Breast epithelium (tissue), 4 donors: ENCODE measurements around the gene KCTD8. TPM values are rescaled to one million over a fixed set of nuclear protein-coding genes. Genes with fewer than 3 reads are reported as not detected.

Source experiments
- DNase-seq, 2 donors: peaks; one replicate each; pipeline ENCODE4 v3.0.0-alpha.2; 2019; ENCODE audit warnings: low spot score in 2 of 2
- H3K27ac ChIP-seq, 2 donors: fragments of 200-600 bp; sonication (generic) in 1 of 2; one replicate each; pipeline ENCODE4 v1.5.1; 2016 to 2019; ENCODE audit warnings: mild to moderate bottlenecking in 1 of 2
- H3K27me3 ChIP-seq, 2 donors: fragments of 200-600 bp; sonication (generic) in 1 of 2; one replicate each; pipeline versions ENCODE4 v1.5.1 to v1.6.0; 2017 to 2019; ENCODE audit warnings: control low read depth in 1 of 2, mild to moderate bottlenecking in 1 of 2
- H3K36me3 ChIP-seq: fragments of 200-600 bp; one replicate; pipeline ENCODE4 v1.5.1; 2019
- H3K4me1 ChIP-seq, 2 donors: fragments of 200-600 bp; sonication (generic); one replicate each; pipeline ENCODE4 v1.5.1; 2016 to 2019; ENCODE audit warnings: control low read depth in 1 of 2
- H3K4me3 ChIP-seq, 3 donors: fragments of 200-600 bp; sonication (generic); 1 replicate in 2 of 3; 2 replicates in 1 of 3; pipeline ENCODE4 v1.5.1; 2016 to 2019; ENCODE audit warnings: mild to moderate bottlenecking in 3 of 3, moderate library complexity in 2 of 3
- H3K9me3 ChIP-seq, 2 donors: fragments of 200-600 bp; sonication (generic) in 1 of 2; one replicate each; pipeline ENCODE4 v1.5.1; 2016 to 2019; ENCODE audit warnings: control low read depth in 1 of 2
- CTCF ChIP-seq, 3 donors: fragments of 450-650 bp; IDR thresholded peaks; one replicate each; pipeline ENCODE4 v1.5.1; 2016 to 2017; ENCODE audit warnings: antibody characterized with exemption in 3 of 3, mild to moderate bottlenecking in 3 of 3, moderate library complexity in 3 of 3
- POLR2A ChIP-seq: fragments of 450-650 bp; IDR thresholded peaks from one replicate; pipeline ENCODE4 v1.6.1; 2016; ENCODE audit warnings: antibody characterized with exemption, mild to moderate bottlenecking, moderate library complexity
- POLR2AphosphoS5 ChIP-seq, 3 donors: sonication (generic); formaldehyde crosslinking; IDR thresholded peaks; one replicate each; pipeline ENCODE4 v1.6.1; 2017; ENCODE audit warnings: antibody characterized with exemption in 3 of 3
- intact Hi-C: fragments of 100-400 bp; cut with DNase I; formaldehyde crosslinking; loops from one replicate; pipeline ENCODE4 v1.15.1; 2023; ENCODE audit warnings: low total_unique reads
- total RNA-seq, 3 donors: library from RNA; depleted of rRNA; stranded (reverse); fragments of >200 nt; gene quantifications; one replicate each; pipeline ENCODE4 v1.1.0, GENCODE V29; 2016

The KCTD8 gene
- total RNA-seq, 3 donors from 2014 or later, result 0.33 to 1.9 (median 0.48) TPM

DNA sequence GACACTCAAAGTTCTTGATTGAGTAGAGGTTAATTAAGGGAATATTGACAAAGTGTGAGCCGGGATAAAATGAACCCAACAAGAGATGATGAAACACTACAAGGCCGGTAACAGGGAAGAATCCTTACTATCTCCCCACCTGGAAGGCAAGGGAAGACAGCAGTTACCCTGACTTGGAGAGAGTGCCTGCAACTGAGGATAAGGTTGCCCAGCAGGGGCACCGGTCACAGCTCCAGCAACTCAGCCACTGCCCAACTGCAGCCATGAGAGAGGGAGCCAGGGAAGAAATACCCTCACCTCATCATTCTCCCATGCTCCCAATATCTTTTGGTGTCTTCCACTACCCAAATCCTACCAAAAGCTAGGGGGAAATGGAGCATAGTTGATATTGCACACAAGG is 212.7 kb downstream of the KCTD8 start:
- intact Hi-C loops, result no loop called here
- no peak overlapping the region for H3K4me3 ChIP-seq
- no peaks in the 10 kb centered on the region for H3K4me1 ChIP-seq
- no peak for TF ChIP-seq POLR2AphosphoS5 (IDR thresholded peaks at IDR 0.05)
- no peak for TF ChIP-seq POLR2A
- TF ChIP-seq CTCF (IDR thresholded peaks at IDR 0.05), result no peak
- no peak overlapping the region for H3K27ac ChIP-seq
- no peaks in the 10 kb centered on the region for H3K27me3 ChIP-seq
- H3K9me3 ChIP-seq, result no peaks in the 10 kb centered on the region
- DNase-seq, result no peak
- H3K36me3 ChIP-seq, result no peaks in the 10 kb centered on the region

GRCh38 chr4:44232262-44232661 is 216.3 kb downstream of the KCTD8 start:
- Histone ChIP-seq H3K4me1 (no peaks in the 10 kb centered on the region), H3K27me3 (no peaks in the 10 kb centered on the region), H3K36me3 (no peaks in the 10 kb centered on the region), H3K27ac (no peak overlapping the region), H3K9me3 (no peaks in the 10 kb centered on the region), H3K4me3 (no peak overlapping the region)
- TF ChIP-seq POLR2AphosphoS5 (IDR thresholded peaks at IDR 0.05), result no peak
- intact Hi-C loops, result no loop called here
- DNase-seq, result no peak

DNA sequence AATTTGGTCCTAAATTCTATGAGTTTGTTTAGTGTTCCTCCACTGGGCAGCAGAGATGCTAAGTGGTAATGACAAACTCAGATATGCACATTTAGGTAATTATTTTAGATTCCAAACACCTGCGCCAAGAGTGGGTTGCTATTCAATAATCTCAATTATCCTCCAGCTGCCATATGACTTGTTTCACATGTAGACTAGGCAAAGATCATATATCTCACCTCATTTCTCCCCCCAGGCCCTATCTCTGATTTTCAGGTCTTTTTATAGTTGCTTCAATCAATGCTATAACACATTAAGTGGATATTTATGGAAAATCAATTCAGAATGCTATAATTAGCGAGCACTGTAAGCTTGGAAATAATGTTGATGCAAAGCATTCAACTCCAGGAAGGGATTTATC is 217.6 kb downstream of the KCTD8 start:
- intact Hi-C loops, result no loop called here
- DNase-seq, result no peak
- TF ChIP-seq POLR2A (no peak), POLR2AphosphoS5 (IDR thresholded peaks at IDR 0.05) (no peak), CTCF (IDR thresholded peaks at IDR 0.05) (no peak)
- H3K36me3 ChIP-seq, result no peaks in the 10 kb centered on the region
- H3K27me3 ChIP-seq, result no peaks in the 10 kb centered on the region
- no peaks in the 10 kb centered on the region for H3K9me3 ChIP-seq
- no peak overlapping the region for H3K27ac ChIP-seq
- H3K4me1 ChIP-seq, result no peaks in the 10 kb centered on the region
- H3K4me3 ChIP-seq, result no peak overlapping the region

- H3K4me3 ChIP-seq, result no peak overlapping the region
- no peaks in the 10 kb centered on the region for H3K9me3 ChIP-seq
- no peaks in the 10 kb centered on the region for H3K27me3 ChIP-seq
- no peaks in the 10 kb centered on the region for H3K36me3 ChIP-seq
- no peak overlapping the region for H3K27ac ChIP-seq
- H3K4me1 ChIP-seq, result no peaks in the 10 kb centered on the region
- TF ChIP-seq POLR2A (no peak), POLR2AphosphoS5 (IDR thresholded peaks at IDR 0.05) (no peak), CTCF (IDR thresholded peaks at IDR 0.05) (no peak)
- DNase-seq, result no peak
- intact Hi-C loops, result no loop called here
Measured at GRCh38 chr4:44228326-44228725, 220.3 kb downstream of the KCTD8 start.

- intact Hi-C loops, result no loop called here
- no peak overlapping the region for H3K4me3 ChIP-seq
- no peaks in the 10 kb centered on the region for H3K27me3 ChIP-seq
- TF ChIP-seq POLR2A (no peak), POLR2AphosphoS5 (IDR thresholded peaks at IDR 0.05) (no peak), CTCF (IDR thresholded peaks at IDR 0.05) (no peak)
- DNase-seq, result no peak
- H3K36me3 ChIP-seq, result no peaks in the 10 kb centered on the region
- H3K27ac ChIP-seq, result no peak overlapping the region
- H3K4me1 ChIP-seq, result no peaks in the 10 kb centered on the region
- H3K9me3 ChIP-seq, result no peaks in the 10 kb centered on the region
Measured at GRCh38 chr4:44221407-44221806, 227.2 kb downstream of the KCTD8 start.

DNA sequence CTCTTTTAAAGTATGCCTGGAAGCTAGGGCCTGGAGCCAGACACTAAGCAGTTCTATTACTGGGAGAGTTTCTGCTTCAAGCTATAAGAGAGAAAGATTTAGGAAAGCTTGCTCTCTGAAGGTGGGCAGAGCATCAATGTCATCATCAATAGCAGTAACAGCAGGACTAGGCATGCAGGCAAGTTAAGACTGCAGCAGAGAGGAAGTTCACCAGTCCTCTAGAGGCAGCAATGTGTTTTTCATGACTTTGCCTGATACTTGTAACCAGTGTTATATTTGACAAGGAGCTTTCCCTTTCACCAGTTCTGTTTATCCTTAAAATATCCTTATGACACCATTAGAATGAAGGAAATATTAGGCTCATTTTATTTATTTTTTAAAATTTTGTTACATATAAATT is 237.9 kb downstream of the KCTD8 start:
- DNase-seq, result no peak

More for the DNA sequence above, 237.9 kb downstream of the KCTD8 start:
- H3K36me3 ChIP-seq, result no peaks in the 10 kb centered on the region
- H3K27ac ChIP-seq, result no peak overlapping the region
- intact Hi-C loops, result no loop called here
- no peaks in the 10 kb centered on the region for H3K9me3 ChIP-seq
- H3K4me1 ChIP-seq, result no peaks in the 10 kb centered on the region
- H3K27me3 ChIP-seq, result no peaks in the 10 kb centered on the region
- TF ChIP-seq CTCF (IDR thresholded peaks at IDR 0.05), result no peak
- no peak for TF ChIP-seq POLR2A
- TF ChIP-seq POLR2AphosphoS5 (IDR thresholded peaks at IDR 0.05), result no peak
- H3K4me3 ChIP-seq, result no peak overlapping the region
